Measurements from ENCODE around the gene ATL2. TPM values are rescaled to one million over a fixed set of nuclear protein-coding genes. Genes with fewer than 3 reads are reported as not detected.
A peak's percentile ranks its signal among the peaks of the same experiment; 100 is the strongest.

Gene ATL2
- total RNA-seq (10 to 100 TPM; 51.9 to 98.9 (median 61.5) TPM), polyA plus RNA-seq (10 to 100 TPM; 19.8 to 71.9 (median 40.2) TPM)
- long read RNA-seq, donor 1, transcript ATL2-201 (13 exons, 2,868 nt): major isoform, 26 of 45 reads
- long read RNA-seq, donor 1, partial matches to known transcripts: 11 of 45 reads
- long read RNA-seq, donor 1, other reads (novel, unspliced or antisense): 8 of 45 reads
- long read RNA-seq, donor 2, transcript ATL2-201 (13 exons, 2,868 nt): major isoform, 28 of 59 reads
- long read RNA-seq, donor 2, partial matches to known transcripts: 19 of 59 reads
- long read RNA-seq, donor 2, other reads (novel, unspliced or antisense): 9 of 59 reads

GRCh38 chr2:38377050-38377828, at the start of gene ATL2:
TSS of gene ATL2 (minus strand) at chr2:38377273. CDS start at chr2:38377260, 13 bp downstream.
- no peak for TF ChIP-seq CTCF (IDR thresholded peaks at IDR 0.05)
- ATAC-seq (peak; percentile 90 to 93 (median 92)), DNase-seq (peak; percentile 96 to 98)
- Histone ChIP-seq H3K27me3 (ENCODE audit: insufficient read depth in 3 of 3, low read length in 2 of 3) (no peaks in the 10 kb centered on the region), H3K9me3 (no peaks in the 10 kb centered on the region), H3K4me3 (peak within 1 kb of the TSS; percentile 96), H3K4me1 (peaks cover 31% of the 10 kb centered on the region), H3K27ac (peak within 1 kb of the TSS; percentile 99), H3K36me3 (ENCODE audit: insufficient read depth in 1 of 2, low read depth in 1 of 2) (no peaks in the 10 kb centered on the region)
- 0% methylated on average over 48 to 73 of the region's 73 CpGs for WGBS, 3 donors
- intact Hi-C loops (cut with DNase I): loop anchor here (5.0 to 10.0 kb wide), 5 partner anchors 52 to 368 kb away; no protein-coding TSS in a partner anchor

DNA sequence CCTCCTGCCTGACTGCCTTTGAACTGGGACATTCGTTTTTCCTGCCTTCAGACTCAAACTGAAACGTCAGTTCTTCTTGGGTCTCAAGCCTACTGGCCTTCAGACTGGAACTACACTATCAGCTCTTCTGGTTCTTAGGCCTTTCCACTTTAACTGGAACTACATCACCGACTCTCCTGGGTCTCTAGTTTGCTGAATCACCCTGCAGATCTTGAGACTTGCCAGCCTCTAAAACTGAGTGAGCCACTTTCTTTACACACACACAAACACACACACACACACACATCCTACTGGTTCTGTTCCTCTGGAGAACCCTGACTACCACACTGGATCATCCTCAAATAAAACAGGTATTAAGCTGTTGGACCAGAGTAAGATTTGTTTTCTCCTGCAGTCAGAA, 46.7 kb upstream of the ATL2 start:
- no peak for TF ChIP-seq CTCF (IDR thresholded peaks at IDR 0.05)
- H3K4me3 ChIP-seq: no peak overlapping the region
- DNase-seq (no peak), ATAC-seq (no peak)
- 49 to 61% (median 50%) methylated on average over 3 of the region's 3 CpGs for WGBS, 3 donors
- no peaks in the 10 kb centered on the region for H3K4me1 ChIP-seq
- intact Hi-C loops (cut with DNase I): no loop called here
- no peaks in the 10 kb centered on the region for H3K9me3 ChIP-seq
- no peaks in the 10 kb centered on the region for H3K36me3 ChIP-seq (ENCODE audit: insufficient read depth in 1 of 2, low read depth in 1 of 2)
- no peak overlapping the region for H3K27ac ChIP-seq
- no peaks in the 10 kb centered on the region for H3K27me3 ChIP-seq (ENCODE audit: insufficient read depth in 3 of 3, low read length in 2 of 3)

DNA sequence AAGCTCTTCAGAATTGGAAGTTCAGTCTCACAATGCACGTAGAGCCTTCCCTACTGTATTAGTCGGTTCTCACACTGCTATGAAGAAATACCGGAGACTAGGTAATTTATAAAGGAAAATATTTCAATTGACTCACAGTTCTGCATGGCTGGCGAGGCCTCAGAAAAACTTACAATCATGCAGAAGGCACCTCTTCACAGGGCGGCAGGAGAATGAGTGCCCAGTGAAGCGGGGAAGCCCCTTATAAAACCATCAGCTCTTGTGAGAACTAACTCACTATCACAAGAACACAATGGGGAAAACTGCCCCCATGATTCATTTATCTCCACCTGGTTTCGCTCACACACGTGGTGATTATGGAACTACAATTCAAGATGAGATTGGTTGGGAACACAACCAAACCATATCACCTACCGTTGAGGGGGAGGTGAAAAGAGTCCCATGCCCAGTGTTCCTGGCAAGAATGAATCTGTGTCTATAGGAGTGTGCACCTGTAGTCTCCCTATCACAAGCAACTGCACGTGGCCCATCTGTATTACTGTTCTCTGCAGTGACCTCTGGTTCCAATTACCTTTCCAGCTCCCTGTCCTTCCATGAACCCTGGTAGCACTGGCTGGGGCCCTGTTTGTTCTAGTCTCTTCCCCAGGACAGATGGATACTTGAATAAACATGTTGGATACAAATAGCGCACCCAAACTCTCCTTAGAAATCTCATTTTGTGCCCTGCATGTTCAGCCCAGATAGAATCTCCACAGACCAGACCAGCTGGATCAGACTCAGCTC, 44.4 kb upstream of the ATL2 start:
- DNase-seq (no peak), ATAC-seq (peak in 1 of 4 donors; percentile 26)
- Histone ChIP-seq H3K27me3 (ENCODE audit: insufficient read depth in 3 of 3, low read length in 2 of 3) (no peaks in the 10 kb centered on the region), H3K27ac (no peak overlapping the region), H3K4me3 (no peak overlapping the region), H3K9me3 (no peaks in the 10 kb centered on the region), H3K36me3 (ENCODE audit: insufficient read depth in 1 of 2, low read depth in 1 of 2) (no peaks in the 10 kb centered on the region), H3K4me1 (no peaks in the 10 kb centered on the region)
- intact Hi-C loops (cut with DNase I): no loop called here
- TF ChIP-seq CTCF (IDR thresholded peaks at IDR 0.05): no peak
- WGBS, 3 donors: 80 to 85% (median 81%) methylated on average over 11 of the region's 11 CpGs

GRCh38 chr2:38419499-38419898, 42.4 kb upstream of the ATL2 start:
- no peak overlapping the region for H3K27ac ChIP-seq
- H3K36me3 ChIP-seq (ENCODE audit: insufficient read depth in 1 of 2, low read depth in 1 of 2): no peaks in the 10 kb centered on the region
- no peaks in the 10 kb centered on the region for H3K27me3 ChIP-seq (ENCODE audit: insufficient read depth in 3 of 3, low read length in 2 of 3)
- DNase-seq (no peak), ATAC-seq (no peak)
- H3K9me3 ChIP-seq: no peaks in the 10 kb centered on the region
- H3K4me3 ChIP-seq: no peak overlapping the region
- H3K4me1 ChIP-seq: no peaks in the 10 kb centered on the region
- intact Hi-C loops (cut with DNase I): no loop called here
- no peak for TF ChIP-seq CTCF (IDR thresholded peaks at IDR 0.05)
- 43 to 63% (median 50%) methylated on average over 5 of the region's 5 CpGs for WGBS, 3 donors
